RWPE1 (cell line): ENCODE results near the gene SEC14L1.

Experiments used
- CTCF ChIA-PET: fragments of 350-600 bp; sonication (Branson Sonifier 250); formaldehyde crosslinking; extraction: SDS; loops from one replicate; lab custom pipeline; 2021; lab: Yijun Ruan, JAX
- POLR2A ChIA-PET: fragments of 400-600 bp; formaldehyde crosslinking; extraction: SDS; loops from one replicate; lab custom pipeline; 2020; ENCODE audit warnings: antibody characterized with exemption; ENCODE audit not compliant: low non-redundant PET; lab: Yijun Ruan, JAX
- DNase-seq: peaks from one replicate; pipeline ENCODE4 v3.0.0; 2012; ENCODE audit warnings: low spot score
- H3K27ac ChIP-seq: fragments of 450-650 bp; 2 replicates; pipeline ENCODE4 v1.5.1; 2017
- CTCF ChIP-seq: fragments of 450-650 bp; conservative IDR thresholded peaks from 2 replicates; pipeline ENCODE4 v1.5.1; 2017; ENCODE audit warnings: low read depth, mild to moderate bottlenecking

Gene SEC14L1

GRCh38 chr17:77233127-77233526 lies 92.4 kb downstream of the SEC14L1 start:
- POLR2A ChIA-PET: interaction anchor here (1.2 kb wide), 1 partner anchor 21 kb away, joined by 3 read pairs; no protein-coding TSS in a partner anchor
- TF ChIP-seq CTCF: no peak
- CTCF ChIA-PET: interaction anchor here (0.7 to 1.0 kb wide), 2 partner anchors 19 to 844 kb away, joined by 4 read pairs; no protein-coding TSS in a partner anchor
- DNase-seq: no peak
- peak overlapping the region; percentile 86 for H3K27ac ChIP-seq

DNA sequence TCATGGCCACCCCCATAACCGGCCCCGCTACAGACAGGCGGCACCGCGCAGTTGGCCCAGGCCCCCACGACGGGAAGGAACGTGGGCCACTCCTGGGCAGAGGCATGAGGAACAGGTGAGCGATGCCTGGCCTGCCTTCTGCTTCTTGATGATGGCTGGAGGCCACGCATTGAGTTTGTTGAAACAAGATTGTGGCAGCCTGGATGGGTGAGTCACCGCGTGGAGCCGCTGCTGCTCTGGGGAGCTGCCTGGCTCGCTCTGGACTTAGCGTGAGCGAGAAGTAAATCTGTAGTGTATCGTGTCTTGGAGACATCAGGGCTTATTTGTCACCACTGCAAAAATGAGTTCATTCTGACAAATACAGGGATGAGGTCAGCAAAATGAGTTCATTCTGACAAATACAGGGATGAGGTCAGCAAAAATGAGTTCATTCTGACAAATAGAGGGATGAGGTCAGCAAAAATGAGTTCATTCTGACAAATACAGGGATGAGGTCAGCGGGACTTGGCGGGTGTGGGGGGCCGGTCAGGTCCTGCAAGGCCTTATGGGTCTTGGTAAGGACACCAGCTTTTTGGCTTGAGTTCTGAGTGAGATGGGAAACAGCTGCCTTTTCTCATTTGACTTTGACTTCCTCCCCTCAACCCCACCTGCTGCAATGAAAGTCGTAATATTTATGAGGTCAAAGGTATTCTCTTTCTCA lies 93.0 kb downstream of the SEC14L1 start:
- peak overlapping the region; percentile 86 for H3K27ac ChIP-seq
- CTCF ChIA-PET: interaction anchor here (0.5 to 1.0 kb wide), 4 partner anchors 19 to 845 kb away, joined by 3 to 4 read pairs (median 4); no protein-coding TSS in a partner anchor
- TF ChIP-seq CTCF: no peak
- POLR2A ChIA-PET: interaction anchor here (1.2 kb wide), 1 partner anchor 21 kb away, joined by 3 read pairs; no protein-coding TSS in a partner anchor
- DNase-seq: peak; percentile 64

DNA sequence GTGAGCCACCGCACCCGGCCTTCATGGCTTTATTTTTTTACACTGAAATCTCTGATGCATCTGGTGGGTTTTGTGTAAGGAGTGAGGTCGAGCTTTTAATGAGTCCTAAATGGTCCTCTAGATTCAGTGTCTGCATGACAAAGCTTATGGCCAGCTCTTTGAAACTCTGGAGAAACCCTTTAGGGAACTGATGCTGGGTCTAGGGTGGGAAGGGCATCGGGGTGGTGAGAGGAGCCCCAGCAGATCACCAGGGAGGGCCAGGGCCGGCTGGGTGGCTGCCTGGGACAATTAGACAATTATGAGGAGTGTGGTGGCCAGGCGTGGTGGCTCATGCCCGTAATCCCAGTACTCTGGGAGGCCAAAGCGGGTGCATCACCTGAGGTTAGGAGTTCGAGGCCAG lies 93.9 kb downstream of the SEC14L1 start:
- POLR2A ChIA-PET: no interaction called here
- H3K27ac ChIP-seq: peak overlapping the region; percentile 86
- TF ChIP-seq CTCF: no peak
- DNase-seq: no peak
- CTCF ChIA-PET: no interaction called here

- CTCF ChIA-PET: no interaction called here
- no peak for DNase-seq
- peak overlapping the region; percentile 86 for H3K27ac ChIP-seq
- POLR2A ChIA-PET: no interaction called here
- TF ChIP-seq CTCF: no peak
These were observed 94.7 kb downstream of the SEC14L1 start for GRCh38 chr17:77235370-77235941.

DNA sequence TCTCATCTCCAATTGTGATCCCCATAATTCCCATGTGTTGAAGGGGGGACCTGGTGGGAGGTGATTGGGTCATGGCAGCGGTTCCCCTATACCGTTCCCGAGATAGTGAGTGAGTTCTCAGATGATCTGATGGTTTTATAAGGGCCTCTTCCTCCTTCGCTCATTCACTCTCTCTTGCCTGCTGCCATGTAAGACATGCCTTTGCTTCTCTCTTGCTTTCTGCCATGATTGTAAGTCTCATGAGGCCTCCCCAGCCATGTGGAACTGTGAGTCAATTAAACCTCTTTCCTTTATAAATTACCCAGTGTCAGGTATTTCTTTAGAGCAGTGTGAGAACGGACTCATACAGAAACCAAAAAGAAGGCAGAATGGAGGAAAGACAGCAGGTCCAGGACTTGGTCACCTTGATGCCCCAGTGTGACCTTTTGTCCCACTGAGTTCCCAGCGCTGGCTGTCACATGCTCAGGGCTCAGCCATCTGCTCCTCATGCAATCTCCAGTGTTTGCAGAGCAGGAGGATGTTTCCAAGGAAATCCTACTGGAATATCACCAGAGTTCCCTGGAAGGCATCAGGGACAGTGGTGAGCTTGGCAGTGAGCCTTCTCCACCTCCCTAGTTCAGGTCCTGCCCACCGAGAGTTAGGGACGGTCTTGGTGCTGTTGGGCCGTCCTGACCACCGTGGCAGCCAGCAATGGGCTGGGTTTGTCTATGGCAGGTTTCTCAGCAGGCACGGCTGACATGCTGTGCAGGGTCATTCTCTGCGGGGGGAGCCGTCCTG lies 96.7 kb downstream of the SEC14L1 start:
- TF ChIP-seq CTCF: no peak
- no peak for DNase-seq
- POLR2A ChIA-PET: no interaction called here
- CTCF ChIA-PET: no interaction called here
- no peak overlapping the region for H3K27ac ChIP-seq

DNA sequence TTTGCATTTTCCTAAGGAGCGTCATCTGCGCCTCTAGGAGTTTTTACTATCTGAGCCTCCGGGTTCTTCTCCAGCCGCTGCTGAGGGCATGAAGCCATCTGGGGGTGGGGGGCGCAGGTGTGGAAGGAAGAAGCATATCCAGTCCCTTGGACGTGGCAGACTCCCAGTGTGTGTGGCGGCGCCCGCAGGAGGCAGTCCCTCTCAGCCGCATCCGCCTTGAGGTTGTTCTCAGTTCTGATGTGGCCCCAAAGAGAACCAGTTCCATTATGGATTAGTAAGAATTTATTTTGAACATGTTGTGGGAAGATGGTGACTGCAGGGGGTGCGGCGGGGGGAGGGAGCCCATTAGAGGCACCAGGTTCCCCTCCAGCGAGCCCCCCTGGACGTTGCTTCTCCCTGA lies 100.2 kb downstream of the SEC14L1 start:
- ChIA-PET POLR2A (no interaction called here), CTCF (interaction anchor here (0.6 kb wide), 1 partner anchor 96 kb away, joined by 3 read pairs; no protein-coding TSS in a partner anchor)
- TF ChIP-seq CTCF: no peak
- no peak for DNase-seq
- no peak overlapping the region for H3K27ac ChIP-seq
